Ovary (tissue), 3 donors: ENCODE data around the gene ACER3.

Source experiments
- CTCF ChIP-seq, 3 donors: fragments of 450-650 bp in 2 of 3; fragments of 200-600 bp in 1 of 3; IDR thresholded peaks; one replicate each; pipeline versions ENCODE4 v1.5.1 to v1.8.0; 2016 to 2022; ENCODE audit warnings: antibody characterized with exemption in 3 of 3, mild to moderate bottlenecking in 1 of 3
- EP300 ChIP-seq: sonication (generic); formaldehyde crosslinking; IDR thresholded peaks from one replicate; pipeline ENCODE4 v1.6.1; 2017; ENCODE audit warnings: antibody characterized with exemption
- POLR2A ChIP-seq: fragments of 450-650 bp; IDR thresholded peaks from one replicate; pipeline ENCODE4 v1.6.1; 2017; ENCODE audit warnings: antibody characterized with exemption, mild to moderate bottlenecking, moderate library complexity
- donor health status: DM: no; HTN: no; CAD: no.

- TF ChIP-seq POLR2A (no peak), CTCF (IDR thresholded peaks at IDR 0.05) (no peak), EP300 (no peak)
Observed at GRCh38 chr11:76999597-76999996, 138.9 kb downstream of the ACER3 start.
